NB4 (cell line): ENCODE results near the gene ARPP21.

Experiments
- POLR2A ChIP-seq: IDR thresholded peaks from 2 replicates; pipeline ENCODE4 v1.6.1; 2011; ENCODE audit warnings: mild to moderate bottlenecking; ENCODE audit not compliant: insufficient read length; ENCODE audit errors: extremely low read depth
- TF ChIP-seq, protein P1 (sequence below): IDR thresholded peaks from one replicate; pipeline ENCODE4 v1.5.1; 2012; ENCODE audit warnings: low read depth, low read length

DNA sequence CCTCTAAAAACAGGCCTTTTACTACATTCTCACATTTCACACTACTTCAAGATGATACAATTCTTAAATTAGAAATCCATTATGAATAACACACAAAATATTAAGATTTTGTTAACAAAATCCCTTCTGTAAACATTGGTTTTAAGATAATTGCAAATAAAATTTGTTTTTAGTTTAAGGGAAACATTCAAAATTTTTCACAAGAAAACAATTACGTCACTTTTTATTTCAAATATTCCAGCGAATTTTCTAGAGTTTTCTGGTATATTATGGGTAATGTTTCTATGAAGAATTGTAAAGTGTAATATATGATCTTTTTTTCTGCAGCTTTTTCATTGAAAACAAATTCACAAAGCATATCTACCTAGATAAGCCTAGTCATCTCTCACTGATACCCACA is 5.9 kb downstream of the ARPP21 start:
- TF ChIP-seq, protein P1, sequence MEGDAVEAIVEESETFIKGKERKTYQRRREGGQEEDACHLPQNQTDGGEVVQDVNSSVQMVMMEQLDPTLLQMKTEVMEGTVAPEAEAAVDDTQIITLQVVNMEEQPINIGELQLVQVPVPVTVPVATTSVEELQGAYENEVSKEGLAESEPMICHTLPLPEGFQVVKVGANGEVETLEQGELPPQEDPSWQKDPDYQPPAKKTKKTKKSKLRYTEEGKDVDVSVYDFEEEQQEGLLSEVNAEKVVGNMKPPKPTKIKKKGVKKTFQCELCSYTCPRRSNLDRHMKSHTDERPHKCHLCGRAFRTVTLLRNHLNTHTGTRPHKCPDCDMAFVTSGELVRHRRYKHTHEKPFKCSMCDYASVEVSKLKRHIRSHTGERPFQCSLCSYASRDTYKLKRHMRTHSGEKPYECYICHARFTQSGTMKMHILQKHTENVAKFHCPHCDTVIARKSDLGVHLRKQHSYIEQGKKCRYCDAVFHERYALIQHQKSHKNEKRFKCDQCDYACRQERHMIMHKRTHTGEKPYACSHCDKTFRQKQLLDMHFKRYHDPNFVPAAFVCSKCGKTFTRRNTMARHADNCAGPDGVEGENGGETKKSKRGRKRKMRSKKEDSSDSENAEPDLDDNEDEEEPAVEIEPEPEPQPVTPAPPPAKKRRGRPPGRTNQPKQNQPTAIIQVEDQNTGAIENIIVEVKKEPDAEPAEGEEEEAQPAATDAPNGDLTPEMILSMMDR = no peak
- no peak for TF ChIP-seq POLR2A
